HCT116 (cell line): ENCODE data around the gene PREX1. TPM values are rescaled to one million over a fixed set of nuclear protein-coding genes. Genes with fewer than 3 reads are reported as not detected.

Source experiments
- ATAC-seq: fragments of 200-7000 bp; cut with Tn5 transposase; 2 replicates; pipeline ENCODE4 v1.9.1; 2020; ENCODE audit warnings: mild to moderate bottlenecking, moderate library complexity
- BruUV-seq: library from RNA; stranded (reverse); fragments of 400-500 nt; replicated peaks from 2 replicates; lab custom pipeline; 2021; lab: Mats Ljungman, UMichigan
- CTCF ChIA-PET: fragments of 300-600 bp; sonication (Branson Sonifier 250); formaldehyde crosslinking; loops from one replicate; lab custom pipeline; 2021; ENCODE audit warnings: antibody characterized with exemption; lab: Charles Lee
- POLR2A ChIA-PET: fragments of 300-600, 350-600 bp; sonication (Branson Sonifier 250); formaldehyde crosslinking; loops from one replicate; lab custom pipeline; 2021; ENCODE audit warnings: antibody characterized with exemption; lab: Charles Lee
- RAD21 ChIA-PET, 2 experiments: fragments of 300-600 bp; sonication (Branson Sonifier 250); formaldehyde crosslinking; loops; one replicate each; lab custom pipeline; 2023; ENCODE audit warnings: low total read pairs in 2 of 2; ENCODE audit not compliant: uncharacterized antibody in 2 of 2, unreplicated experiment in 2 of 2, low non-redundant PET in 1 of 2; lab: Charles Lee
- DNase-seq: peaks from one replicate; pipeline ENCODE4 v3.0.0-alpha.2; 2010; ENCODE audit warnings: low read depth, low spot score
- H2AFZ ChIP-seq: fragments of 200-600 bp; shearing (Covaris generic), sonication (generic); 2 replicates; pipeline ENCODE4 v1.6.1; 2017; ENCODE audit warnings: low read depth, mixed run types, mixed read lengths, antibody characterized with exemption, low read length; ENCODE audit not compliant: poor library complexity, severe bottlenecking
- H3K27ac ChIP-seq: 2 replicates; pipeline ENCODE4 v1.5.1; 2012; ENCODE audit warnings: low read depth, low read length
- H3K27me3 ChIP-seq: fragments of 200-600 bp; sonication (generic); 2 replicates; pipeline ENCODE4 v1.6.1; 2016; ENCODE audit warnings: mixed run types, low read length, mixed read lengths; ENCODE audit not compliant: insufficient read depth
- H3K36me3 ChIP-seq, 2 experiments: fragments of 200-500 bp in 1 of 2; fragments of 200-600 bp in 1 of 2; sonication (Bioruptor generic) in 1 of 2; sonication (generic) in 1 of 2; 2 replicates each; pipeline versions ENCODE4 v1.5.1 to v1.6.1; 2014 to 2016; ENCODE audit warnings: low read length in 2 of 2, inconsistent platforms in 1 of 2, mixed read lengths in 1 of 2, mixed run types in 1 of 2; ENCODE audit not compliant: insufficient read depth in 2 of 2, control insufficient read depth in 1 of 2
- H3K4me1 ChIP-seq, 2 experiments: fragments of 200-600 bp in 1 of 2; sonication (generic) in 1 of 2; 2 replicates each; pipeline versions ENCODE4 v1.5.1 to v1.6.1; 2012 to 2017; ENCODE audit warnings: low read length in 2 of 2, inconsistent platforms in 1 of 2, mild to moderate bottlenecking in 1 of 2, mixed read lengths in 1 of 2, mixed run types in 1 of 2, moderate library complexity in 1 of 2; ENCODE audit not compliant: insufficient read depth in 2 of 2, control insufficient read depth in 1 of 2
- H3K4me2 ChIP-seq: fragments of 200-600 bp; sonication (generic); 2 replicates; pipeline ENCODE4 v1.6.1; 2017; ENCODE audit warnings: mixed run types, low read length, mixed read lengths
- H3K4me3 ChIP-seq, 2 experiments: fragments of 200-600 bp in 1 of 2; sonication (generic) in 1 of 2; replicated peaks in 1 of 2; 2 replicates each; pipeline ENCODE4 v1.5.1; 2011 to 2016; ENCODE audit warnings: low read length in 2 of 2, control low read depth in 1 of 2, low read depth in 1 of 2, mild to moderate bottlenecking in 1 of 2, mixed read lengths in 1 of 2, mixed run types in 1 of 2
- H3K79me2 ChIP-seq: fragments of 200-600 bp; sonication (generic); 2 replicates; pipeline ENCODE4 v1.6.1; 2017; ENCODE audit warnings: mild to moderate bottlenecking, mixed run types, low read length, moderate library complexity, mixed read lengths; ENCODE audit not compliant: insufficient read depth
- H3K9ac ChIP-seq: fragments of 200-600 bp; sonication (generic); 2 replicates; pipeline ENCODE4 v1.6.1; 2016; ENCODE audit warnings: low read length, mixed read lengths
- H3K9me2 ChIP-seq: fragments of 200-600 bp; sonication (generic), shearing (Covaris generic); 2 replicates; pipeline ENCODE4 v1.6.1; 2017; ENCODE audit warnings: mixed run types, mild to moderate bottlenecking, moderate library complexity; ENCODE audit not compliant: insufficient read depth
- H3K9me3 ChIP-seq, 2 experiments: fragments of 200-500 bp in 1 of 2; fragments of 200-600 bp in 1 of 2; sonication (Bioruptor generic) in 1 of 2; sonication (generic) in 1 of 2; 2 replicates each; pipeline ENCODE4 v1.6.1; 2014 to 2017; ENCODE audit warnings: low read length in 2 of 2, mixed read lengths in 2 of 2, inconsistent platforms in 1 of 2, low read depth in 1 of 2, mild to moderate bottlenecking in 1 of 2, mixed run types in 1 of 2, moderate library complexity in 1 of 2; ENCODE audit not compliant: control insufficient read depth in 1 of 2, insufficient read depth in 1 of 2
- H4K20me1 ChIP-seq: fragments of 200-600 bp; sonication (generic), shearing (Covaris generic); 2 replicates; pipeline ENCODE4 v1.6.1; 2017; ENCODE audit warnings: mixed run types, mild to moderate bottlenecking, moderate library complexity; ENCODE audit not compliant: insufficient read depth
- CBX3 ChIP-seq: IDR thresholded peaks from 2 replicates; pipeline ENCODE4 v1.6.1; 2012; ENCODE audit warnings: low read depth
- ELF1 ChIP-seq: IDR thresholded peaks from 2 replicates; pipeline ENCODE4 v1.6.1; 2012; ENCODE audit warnings: low read depth, borderline replicate concordance
- EZH2phosphoT487 ChIP-seq: fragments of 200-600 bp; IDR thresholded peaks from 2 replicates; pipeline ENCODE4 v1.6.1; 2018; ENCODE audit warnings: antibody characterized with exemption, borderline replicate concordance
- FOSL1 ChIP-seq: IDR thresholded peaks from 2 replicates; pipeline ENCODE4 v1.6.1; 2012; ENCODE audit warnings: low read depth
- JUND ChIP-seq: IDR thresholded peaks from 2 replicates; pipeline ENCODE4 v1.6.1; 2012
- POLR2AphosphoS5 ChIP-seq: IDR thresholded peaks from 2 replicates; pipeline ENCODE4 v1.6.1; 2011; ENCODE audit warnings: mild to moderate bottlenecking, low read depth, low read length, moderate library complexity
- RAD21 ChIP-seq: IDR thresholded peaks from 2 replicates; pipeline ENCODE4 v1.6.1; 2012; ENCODE audit warnings: low read depth, mild to moderate bottlenecking
- SP1 ChIP-seq: IDR thresholded peaks from 2 replicates; pipeline ENCODE4 v1.6.1; 2012; ENCODE audit warnings: low read depth
- SRF ChIP-seq: IDR thresholded peaks from 2 replicates; pipeline ENCODE4 v1.6.1; 2012; ENCODE audit warnings: low read depth
- TCF7L2 ChIP-seq: IDR thresholded peaks from 2 replicates; pipeline ENCODE4 v1.7.0; 2011; ENCODE audit warnings: borderline replicate concordance, inconsistent platforms; ENCODE audit not compliant: insufficient read depth, insufficient read length; ENCODE audit errors: extremely low read depth
- YY1 ChIP-seq: IDR thresholded peaks from 2 replicates; pipeline ENCODE4 v1.6.1; 2011; ENCODE audit warnings: low read length, low read depth, moderate library complexity, mild to moderate bottlenecking; ENCODE audit not compliant: insufficient replicate concordance; ENCODE audit errors: extremely low read depth
- ZFX ChIP-seq: fragments of 450-650 bp; IDR thresholded peaks from 2 replicates; pipeline ENCODE4 v1.6.1; 2017
- ZNF274 ChIP-seq: fragments of 200-500 bp; sonication (Bioruptor generic); IDR thresholded peaks from 2 replicates; pipeline ENCODE4 v1.6.1; 2014; ENCODE audit warnings: mild to moderate bottlenecking, low read depth, low read length, inconsistent platforms
- intact Hi-C: fragments of 100-400 bp; cut with micrococcal nuclease; formaldehyde crosslinking; loops from 2 replicates; pipeline ENCODE4 v1.10.0; 2022
- total RNA-seq: library from RNA; stranded (reverse); gene quantifications from one replicate; pipeline ENCODE4 v1.2.1, GENCODE V29; 2021; ENCODE audit not compliant: unreplicated experiment
- TF ChIP-seq, protein P1 (sequence below): IDR thresholded peaks from 2 replicates; pipeline ENCODE4 v1.6.1; 2012
- TF ChIP-seq, protein P2 (sequence below): IDR thresholded peaks from 2 replicates; pipeline ENCODE4 v1.6.1; 2012; ENCODE audit warnings: low read depth

The PREX1 gene
- total RNA-seq, 1 experiment from 2014 or later, result 6.1 TPM

DNA sequence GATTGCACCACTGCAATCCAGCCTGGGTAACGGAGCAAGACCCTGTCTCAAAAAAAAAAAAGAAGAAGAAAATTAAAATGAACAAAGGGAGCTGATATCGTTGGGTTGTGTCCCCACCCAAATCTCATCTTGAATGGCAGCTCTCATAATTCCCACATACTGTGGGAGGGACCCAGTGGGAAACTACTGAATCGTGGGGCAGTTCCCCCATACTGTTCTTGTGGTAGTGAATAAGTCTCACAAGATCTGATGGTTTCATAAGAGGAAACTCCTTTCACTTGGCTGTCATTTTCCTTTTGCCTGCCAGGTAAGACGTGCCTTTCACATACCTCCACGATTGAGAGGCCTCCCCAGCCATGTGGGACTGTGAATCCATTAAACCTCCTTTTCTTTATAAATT lies 149.4 kb downstream of the PREX1 start:
- Histone ChIP-seq H3K4me3 (no peak overlapping the region), H3K4me2 (no peak overlapping the region), H3K27me3 (no peaks in the 10 kb centered on the region), H3K9ac (no peak overlapping the region), H3K4me1 (peaks cover 16 to 28% of the 10 kb centered on the region in 2 experiments), H4K20me1 (no peaks in the 10 kb centered on the region), H3K9me3 (no peaks in the 10 kb centered on the region), H3K79me2 (no peaks in the 10 kb centered on the region), H3K36me3 (no peaks in the 10 kb centered on the region), H3K9me2 (no peaks in the 10 kb centered on the region), H2AFZ (no peak overlapping the region), H3K27ac (no peak overlapping the region)
- ChIA-PET CTCF (no interaction called here), POLR2A (no interaction called here), RAD21 (no interaction called here)
- DNase-seq (no peak), ATAC-seq (no peak)
- no peak for TF ChIP-seq JUND
- TF ChIP-seq FOSL1, result no peak
- TF ChIP-seq SP1, result no peak
- TF ChIP-seq RAD21, result no peak
- no peak for TF ChIP-seq CBX3
- no peak for TF ChIP-seq POLR2AphosphoS5
- TF ChIP-seq ZNF274, result no peak
- no peak for TF ChIP-seq ELF1
- TF ChIP-seq YY1, result no peak
- TF ChIP-seq SRF, result no peak
- TF ChIP-seq, protein P1, sequence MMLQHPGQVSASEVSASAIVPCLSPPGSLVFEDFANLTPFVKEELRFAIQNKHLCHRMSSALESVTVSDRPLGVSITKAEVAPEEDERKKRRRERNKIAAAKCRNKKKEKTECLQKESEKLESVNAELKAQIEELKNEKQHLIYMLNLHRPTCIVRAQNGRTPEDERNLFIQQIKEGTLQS, result no peak
- TF ChIP-seq, protein P2, sequence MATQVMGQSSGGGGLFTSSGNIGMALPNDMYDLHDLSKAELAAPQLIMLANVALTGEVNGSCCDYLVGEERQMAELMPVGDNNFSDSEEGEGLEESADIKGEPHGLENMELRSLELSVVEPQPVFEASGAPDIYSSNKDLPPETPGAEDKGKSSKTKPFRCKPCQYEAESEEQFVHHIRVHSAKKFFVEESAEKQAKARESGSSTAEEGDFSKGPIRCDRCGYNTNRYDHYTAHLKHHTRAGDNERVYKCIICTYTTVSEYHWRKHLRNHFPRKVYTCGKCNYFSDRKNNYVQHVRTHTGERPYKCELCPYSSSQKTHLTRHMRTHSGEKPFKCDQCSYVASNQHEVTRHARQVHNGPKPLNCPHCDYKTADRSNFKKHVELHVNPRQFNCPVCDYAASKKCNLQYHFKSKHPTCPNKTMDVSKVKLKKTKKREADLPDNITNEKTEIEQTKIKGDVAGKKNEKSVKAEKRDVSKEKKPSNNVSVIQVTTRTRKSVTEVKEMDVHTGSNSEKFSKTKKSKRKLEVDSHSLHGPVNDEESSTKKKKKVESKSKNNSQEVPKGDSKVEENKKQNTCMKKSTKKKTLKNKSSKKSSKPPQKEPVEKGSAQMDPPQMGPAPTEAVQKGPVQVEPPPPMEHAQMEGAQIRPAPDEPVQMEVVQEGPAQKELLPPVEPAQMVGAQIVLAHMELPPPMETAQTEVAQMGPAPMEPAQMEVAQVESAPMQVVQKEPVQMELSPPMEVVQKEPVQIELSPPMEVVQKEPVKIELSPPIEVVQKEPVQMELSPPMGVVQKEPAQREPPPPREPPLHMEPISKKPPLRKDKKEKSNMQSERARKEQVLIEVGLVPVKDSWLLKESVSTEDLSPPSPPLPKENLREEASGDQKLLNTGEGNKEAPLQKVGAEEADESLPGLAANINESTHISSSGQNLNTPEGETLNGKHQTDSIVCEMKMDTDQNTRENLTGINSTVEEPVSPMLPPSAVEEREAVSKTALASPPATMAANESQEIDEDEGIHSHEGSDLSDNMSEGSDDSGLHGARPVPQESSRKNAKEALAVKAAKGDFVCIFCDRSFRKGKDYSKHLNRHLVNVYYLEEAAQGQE, result no peak
- no peak for TF ChIP-seq EZH2phosphoT487
- no peak for TF ChIP-seq TCF7L2
- no peak for TF ChIP-seq ZFX
- intact Hi-C loops, result no loop called here
- no TSS peak for BruUV-seq
